GM19240 (cell line): ENCODE measurements around the gene PEX26.
"Not testable (repeated sequence)": the region's sequence is repeated elsewhere in the genome, so short reads cannot be mapped to it uniquely, and the experiment has no call there.

Experiments
- DNase-seq: peaks from one replicate; pipeline ENCODE4 v3.0.0; 2011; ENCODE audit warnings: low spot score; ENCODE audit not compliant: insufficient read length

Gene PEX26

DNA sequence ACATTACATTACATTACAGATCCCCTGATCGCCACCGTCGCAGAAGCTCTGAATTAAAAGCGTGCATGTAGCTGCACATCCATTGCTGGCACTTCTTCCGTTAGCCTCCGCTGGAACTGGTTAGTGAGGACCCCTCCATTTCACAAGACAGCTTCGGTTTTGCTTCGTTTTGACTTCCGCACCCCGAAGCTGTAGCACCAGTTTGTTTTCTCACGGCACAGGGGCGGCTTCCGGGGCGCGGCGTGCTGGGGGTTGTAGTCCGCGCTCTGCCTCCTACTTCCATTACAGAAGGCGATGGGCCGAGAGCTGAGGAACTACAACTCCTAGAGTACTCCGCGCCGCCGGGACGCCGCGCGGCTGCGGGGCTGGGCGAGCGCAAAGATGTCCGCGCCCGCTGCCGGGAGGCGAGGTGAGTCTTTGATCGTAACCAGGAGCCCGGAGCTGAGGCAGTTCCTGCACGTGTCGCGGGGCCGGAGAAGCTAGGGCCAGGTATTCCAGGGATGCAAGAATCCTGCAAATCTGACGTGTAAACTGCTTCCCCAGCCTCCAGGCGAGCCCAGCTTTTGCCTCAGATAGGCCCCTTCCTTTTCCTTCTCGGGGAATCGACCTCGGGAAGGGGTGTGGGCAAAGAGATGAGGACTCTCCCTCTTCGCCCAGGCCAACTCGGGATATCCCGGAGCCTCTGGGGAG, at the start of gene PEX26:
Gene PEX26, plus strand, starts transcription at position 352 of the 690 bp plus-strand sequence. CDS start 387 bp downstream, outside the sequence.
- peak; percentile 90 for DNase-seq

DNA sequence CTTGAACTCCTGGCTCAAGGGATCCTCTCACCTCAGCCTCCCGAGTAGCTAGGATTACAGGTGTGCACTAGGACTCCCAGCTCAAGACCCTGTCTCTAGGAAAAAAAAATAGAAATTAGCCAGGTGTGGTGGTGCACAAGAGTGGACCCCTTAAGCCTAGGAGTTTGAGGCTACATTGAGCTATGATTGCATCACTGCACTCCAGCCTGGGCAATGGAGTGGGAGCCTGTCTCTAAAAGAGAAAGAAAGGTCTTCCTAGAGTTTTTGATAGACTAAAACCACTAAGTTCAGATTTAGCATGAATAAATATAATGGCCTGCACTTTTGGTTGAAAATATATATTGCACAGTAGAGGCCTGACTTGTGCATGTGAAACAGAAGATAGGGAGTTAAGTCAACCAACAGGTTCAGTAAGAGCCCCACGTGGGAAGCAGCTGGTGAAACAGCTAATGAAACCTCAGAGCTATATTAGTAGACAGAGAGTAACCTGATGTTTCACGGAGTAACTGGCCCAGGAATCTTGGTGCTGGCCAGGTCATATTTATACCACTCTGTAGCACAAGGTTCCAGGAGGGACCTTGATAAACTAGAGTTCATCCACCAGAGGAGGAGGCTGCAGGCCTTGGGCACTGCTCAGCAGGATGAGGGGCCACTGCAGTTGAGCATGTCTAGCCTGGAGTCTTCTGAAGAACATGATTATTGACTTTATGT, 48.8 kb upstream of the PEX26 start:
- DNase-seq, result peak; percentile 34

DNA sequence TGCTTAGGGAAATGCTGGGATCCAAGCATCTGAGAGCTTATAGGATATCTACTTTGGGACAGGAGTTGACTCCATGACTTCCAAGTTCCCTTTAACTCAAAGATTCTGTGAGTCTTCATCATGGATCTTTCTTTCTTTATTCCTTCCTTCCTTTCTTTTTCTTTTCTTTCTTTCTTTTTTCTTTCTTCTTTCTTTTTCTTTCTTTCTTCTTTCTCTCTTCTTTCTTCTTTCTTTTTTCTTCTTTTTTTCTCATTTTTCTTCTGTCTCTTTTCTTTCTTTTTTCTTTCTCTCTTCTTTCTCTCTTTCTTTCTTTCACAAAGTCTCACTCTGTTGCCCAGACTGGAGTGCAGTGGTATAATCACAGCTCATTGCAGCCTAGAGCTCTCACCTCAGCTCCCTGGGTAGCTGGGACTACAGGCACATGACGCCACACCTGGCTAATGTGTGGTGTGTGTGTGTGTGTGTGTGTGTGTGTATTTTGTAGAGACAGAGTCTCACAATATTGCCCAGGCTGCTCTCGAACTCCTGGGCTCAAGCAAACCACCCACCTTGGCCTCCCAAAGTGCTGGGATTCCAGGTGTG, 48.0 kb upstream of the PEX26 start:
- DNase-seq, result no peak

DNA sequence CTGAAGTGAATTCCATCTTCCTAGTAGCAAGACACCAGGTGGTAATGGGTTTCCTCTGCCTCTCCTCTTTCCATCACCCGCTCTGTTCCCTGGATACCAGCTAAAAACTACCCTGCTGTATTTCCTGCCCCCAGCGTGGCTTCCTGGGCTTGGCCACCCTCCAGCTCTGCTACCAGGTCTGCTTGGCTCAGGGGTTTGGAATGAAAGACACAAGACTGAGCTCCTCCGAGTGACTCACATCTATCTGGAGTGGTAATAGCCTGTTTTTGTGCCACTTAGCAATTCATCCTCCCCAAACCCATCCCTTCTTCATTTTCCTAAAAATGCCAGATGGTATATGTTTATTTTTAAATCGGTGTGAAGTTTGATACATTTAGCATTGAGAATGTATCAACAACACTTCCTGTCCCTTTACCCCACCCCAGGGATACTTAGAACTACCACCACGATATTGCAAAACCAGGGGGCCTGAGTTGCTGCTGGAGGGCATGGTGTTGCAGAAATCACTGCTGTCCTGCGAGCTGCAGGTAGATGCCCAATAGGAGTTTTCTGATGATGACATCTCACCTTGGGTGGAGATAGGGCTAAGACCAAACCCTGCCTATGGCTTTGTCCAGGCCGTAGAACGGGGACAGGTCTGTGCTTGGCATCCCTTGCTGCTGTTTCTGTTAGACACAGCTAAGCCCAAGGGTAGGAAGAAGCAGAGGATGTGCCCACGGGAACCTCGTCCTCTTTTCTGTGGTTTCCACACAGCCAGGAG, 45.9 kb upstream of the PEX26 start:
- no peak for DNase-seq

DNA sequence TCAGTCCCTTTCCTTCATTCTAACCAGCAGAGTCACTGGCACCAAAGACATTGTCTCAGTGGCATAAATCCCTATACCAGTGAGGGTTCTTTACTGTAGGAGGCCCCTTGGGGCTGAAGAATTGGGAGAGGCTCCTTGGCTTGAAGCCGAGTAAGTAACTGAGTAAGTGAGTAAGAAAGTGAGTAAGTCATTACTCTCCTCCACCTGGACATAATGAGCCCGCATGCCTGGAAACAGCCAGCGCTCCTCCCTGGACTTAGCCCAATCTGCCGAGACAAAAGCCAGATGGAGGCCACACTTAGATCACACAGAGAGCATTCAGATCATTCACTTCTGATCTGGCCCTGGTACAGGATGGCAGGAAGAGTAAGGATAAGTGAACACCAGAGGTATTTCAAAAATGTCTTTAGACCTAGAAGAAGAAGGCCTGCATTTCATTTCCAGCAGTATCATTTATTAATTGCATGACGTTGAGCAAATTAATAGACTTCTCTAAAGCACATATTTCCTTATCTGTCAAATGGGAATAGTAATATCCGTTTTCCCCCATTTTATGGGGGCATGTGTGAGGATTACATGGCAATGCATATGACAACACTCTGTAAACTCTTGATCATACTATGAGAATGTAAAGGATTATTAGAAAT, 45.2 kb upstream of the PEX26 start:
- no peak for DNase-seq

DNA sequence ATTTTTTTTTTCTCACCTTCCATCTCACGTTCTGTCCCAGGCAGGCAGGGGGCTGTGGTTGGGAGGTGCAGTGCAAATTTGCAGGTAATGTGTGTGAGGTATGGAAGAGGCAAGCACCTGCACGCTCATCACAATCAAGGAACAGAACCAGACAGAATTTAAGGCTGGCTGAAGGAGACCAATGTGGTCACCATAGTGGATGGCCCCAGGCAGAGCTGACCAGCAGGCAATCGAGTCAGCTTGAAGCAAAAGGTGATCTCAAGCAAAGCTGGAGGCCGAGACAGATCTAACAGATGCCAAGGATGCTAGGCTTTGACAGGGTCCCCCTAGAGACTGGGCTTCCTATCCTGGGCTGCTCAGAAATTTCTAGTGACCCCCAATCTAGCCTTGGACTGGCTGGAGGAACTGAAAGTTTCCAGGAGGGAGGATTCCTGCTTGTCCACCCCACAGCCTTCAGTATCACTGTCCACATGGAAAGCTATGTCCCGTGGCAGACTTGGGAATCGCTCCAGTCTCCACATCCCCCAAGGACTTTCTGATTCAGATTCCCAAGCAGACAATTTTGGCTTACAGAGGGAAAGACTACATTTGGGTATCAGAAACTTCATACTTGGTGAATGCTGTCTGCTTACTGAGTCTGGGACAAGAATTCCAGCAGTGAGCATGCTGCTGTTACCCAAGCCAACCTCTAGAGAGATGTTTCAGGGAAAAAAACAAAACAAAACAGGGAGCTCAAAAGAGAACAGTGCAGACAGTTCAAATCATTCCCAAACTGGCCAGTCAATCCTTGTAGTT, 44.4 kb upstream of the PEX26 start:
- DNase-seq, result no peak

DNA sequence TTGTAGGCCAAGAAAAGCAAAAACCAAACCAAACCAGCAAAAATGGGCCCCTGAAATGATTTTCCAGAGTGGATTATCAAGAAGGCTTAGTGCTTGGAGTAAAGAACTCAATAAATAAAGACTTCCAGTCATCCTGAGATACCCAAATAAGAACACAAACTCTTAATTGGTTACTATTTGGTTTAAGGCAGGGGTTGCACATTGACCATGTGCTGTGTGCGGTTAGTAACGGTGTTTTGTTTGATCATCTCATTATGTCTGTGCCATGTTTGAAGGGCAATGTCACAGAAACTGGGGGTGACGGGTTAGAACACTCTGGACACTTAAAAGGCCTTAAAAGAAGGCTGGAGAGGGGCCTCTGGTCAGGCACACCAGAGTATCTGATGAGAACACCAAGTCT, 43.7 kb upstream of the PEX26 start:
- no peak for DNase-seq

DNA sequence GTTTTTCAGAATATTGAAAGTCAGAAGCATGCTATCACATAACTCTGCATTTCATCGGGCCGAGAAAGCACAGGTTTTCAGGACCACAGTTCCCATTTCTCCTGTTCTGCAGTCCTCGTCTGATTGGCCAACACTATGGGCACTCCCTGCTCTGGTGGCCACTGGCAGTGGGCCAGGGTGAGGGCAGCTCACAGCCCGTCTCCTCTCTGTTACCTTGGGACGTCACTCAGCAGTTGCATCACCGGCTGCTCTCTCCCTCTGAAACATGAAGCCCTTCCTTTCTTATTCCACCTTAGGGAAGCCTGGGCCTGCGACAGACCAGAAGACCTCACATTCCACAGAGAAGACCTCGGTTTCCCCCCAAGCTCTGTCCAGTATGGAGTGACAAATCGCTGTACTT, 42.0 kb upstream of the PEX26 start:
- DNase-seq, result no peak

DNA sequence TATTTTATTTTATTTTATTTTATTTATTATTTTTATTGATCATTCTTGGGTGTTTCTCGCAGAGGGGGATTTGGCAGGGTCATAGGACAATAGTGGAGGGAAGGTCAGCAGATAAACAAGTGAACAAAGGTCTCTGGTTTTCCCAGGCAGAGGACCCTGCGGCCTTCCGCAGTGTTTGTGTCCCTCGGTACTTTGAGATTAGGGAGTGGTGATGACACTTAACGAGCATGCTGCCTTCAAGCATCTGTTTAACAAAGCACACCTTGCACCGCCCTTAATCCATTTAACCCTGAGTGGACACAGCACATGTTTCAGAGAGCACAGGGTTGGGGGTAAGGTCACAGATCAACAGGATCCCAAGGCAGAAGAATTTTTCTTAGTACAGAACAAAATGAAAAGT, 36.9 kb upstream of the PEX26 start:
- DNase-seq, result not testable (repeated sequence)

DNA sequence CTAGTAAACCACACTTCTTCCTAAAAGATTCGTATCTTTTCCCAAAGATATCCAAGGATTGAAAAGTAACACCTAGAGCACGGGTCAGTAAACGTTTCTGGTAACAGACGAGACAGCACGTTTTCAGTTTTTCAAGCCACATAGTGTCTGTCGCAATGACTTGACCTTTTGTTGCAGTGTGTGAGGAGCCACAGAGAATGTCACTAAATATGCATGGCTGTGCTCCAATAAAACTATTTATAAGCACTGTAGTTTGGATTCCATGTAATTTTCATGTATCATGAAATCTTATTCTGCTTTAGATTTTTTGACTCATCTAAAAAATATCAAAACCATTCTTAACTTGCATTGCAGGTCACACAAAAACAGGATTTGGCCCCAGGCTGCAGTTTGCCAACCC, 35.1 kb upstream of the PEX26 start:
- DNase-seq, result no peak

DNA sequence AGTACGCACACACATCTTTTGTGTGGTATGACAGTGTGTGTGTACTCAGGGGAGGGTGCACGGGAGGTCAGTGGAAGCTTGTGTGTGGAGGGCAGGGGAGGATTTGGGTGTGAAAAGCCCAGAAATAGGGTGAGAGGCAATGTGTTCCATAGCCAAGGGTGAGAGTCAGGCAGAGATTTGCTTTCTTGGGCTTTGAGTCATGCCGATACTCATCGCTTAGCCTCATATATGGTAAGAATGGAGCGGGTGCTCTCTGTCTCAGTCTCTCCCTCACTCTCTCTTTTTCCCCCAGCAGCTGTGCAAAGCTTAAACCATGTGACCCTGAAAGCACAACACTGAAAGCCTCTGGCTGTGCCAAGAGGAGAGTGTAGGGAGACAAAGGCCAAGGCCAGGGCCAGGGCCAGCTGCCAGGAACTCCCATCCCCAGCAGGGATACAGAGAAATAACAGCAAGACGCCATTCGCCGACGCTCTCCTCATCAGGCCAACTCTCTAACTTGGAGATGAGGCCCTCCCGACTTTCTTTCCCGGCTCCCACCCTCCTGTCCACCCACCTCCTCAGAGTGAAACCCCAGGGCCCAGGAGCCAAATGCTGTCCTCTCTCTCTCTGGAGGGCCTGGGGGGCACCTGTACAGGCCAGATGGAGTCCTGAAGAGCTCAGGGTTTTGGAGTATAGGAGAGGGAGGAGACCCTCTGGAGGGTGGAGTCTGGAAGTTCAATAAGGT, 33.1 kb upstream of the PEX26 start:
- DNase-seq, result no peak

DNA sequence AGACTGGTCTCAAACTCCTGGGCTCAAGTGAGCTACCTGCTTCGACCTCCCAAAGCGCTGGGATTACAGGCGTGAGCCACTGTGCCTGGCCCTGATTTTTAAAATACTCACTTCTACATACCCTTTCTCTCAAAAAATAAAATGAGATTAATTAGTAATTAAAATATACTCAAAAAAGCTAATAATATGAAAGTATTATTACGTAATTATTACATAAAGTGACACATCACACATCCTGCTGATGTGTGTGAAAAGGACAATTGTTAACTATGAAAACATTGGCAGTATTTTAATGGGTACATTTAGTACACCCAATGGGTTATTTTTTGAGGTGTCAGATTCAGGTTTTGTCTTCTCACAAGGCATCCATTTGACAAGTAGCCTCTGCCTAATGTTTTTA, 32.0 kb upstream of the PEX26 start:
- no peak for DNase-seq

DNA sequence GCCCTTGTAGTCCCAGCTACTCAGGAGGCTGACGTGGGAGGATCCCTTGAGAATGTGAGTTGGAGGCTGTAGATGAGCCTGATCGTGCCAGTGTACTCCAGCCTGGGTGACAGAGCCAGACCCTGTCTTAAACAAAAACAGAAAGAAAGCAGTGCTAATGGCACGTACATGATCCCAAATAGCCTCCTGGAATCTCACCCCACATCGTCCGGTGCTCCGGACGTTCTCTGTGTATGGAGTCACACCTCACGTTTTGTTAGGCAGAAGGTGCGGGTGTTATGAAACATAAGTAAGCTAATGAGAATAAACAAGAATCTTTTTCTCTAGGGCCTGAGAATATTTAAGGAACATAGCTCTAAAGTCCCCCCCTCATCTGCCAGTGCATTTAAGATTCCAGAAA, 29.7 kb upstream of the PEX26 start:
- DNase-seq, result no peak

DNA sequence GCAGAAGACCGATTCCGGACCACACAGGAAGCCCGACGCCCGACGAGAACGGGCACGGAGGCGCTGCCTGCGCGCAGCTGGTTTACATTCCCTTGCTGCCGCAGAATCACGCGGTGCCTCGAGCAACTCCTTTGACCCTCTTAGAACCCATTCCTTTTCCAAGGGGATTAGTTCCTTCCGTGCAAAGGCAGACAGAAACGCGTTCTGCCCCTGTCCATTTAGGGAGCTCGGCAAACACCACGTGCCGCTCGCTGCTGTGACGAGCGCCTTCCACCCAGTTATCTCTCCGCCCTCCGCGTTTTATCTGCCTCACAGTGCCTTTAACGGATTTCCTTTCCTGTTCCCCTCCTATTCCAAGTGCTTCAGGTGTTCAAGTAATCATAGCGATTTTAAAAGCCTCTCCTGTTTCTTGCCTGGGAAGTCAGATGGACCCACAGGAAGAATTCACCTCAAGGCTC, 29.3 kb upstream of the PEX26 start:
- DNase-seq, result no peak

DNA sequence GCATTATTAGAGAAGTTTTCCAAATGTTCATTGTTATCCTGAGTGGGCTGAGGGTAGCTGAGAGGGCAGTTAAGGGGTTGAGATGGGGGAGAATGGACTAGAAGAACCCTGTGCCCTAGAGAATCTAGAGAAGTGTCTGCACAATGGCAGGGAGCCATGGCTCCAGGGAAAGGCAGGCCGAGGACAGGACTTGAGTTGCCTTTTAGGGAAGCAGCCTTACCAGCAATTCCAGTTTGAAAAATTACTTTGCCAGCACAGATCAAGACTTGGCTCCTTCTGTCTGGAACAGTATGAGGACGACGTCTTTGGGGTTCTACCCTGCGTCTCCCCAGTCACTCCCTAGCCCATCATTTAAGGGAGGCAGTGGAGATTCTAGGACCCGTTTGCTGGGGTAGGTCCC, 27.7 kb upstream of the PEX26 start:
- DNase-seq, result no peak

DNA sequence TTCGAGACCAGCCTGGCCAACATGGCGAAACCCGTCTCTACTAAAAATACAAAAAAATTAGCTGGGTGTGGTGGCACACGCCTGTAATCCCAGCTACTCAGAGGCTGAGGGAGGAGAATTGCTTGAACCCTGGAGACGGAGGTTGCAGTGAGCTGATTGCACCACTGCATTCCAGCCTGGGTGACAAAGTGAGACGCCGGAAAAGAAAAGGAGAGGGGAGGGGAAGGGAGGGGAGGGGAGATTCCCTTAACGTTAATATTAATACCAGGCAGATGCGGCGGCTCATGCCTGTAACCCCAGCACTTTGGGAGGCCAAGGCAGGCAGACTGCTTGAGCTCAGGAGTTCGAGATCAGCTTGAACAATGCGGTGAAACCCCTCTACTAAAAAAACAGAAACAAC, 26.7 kb upstream of the PEX26 start:
- DNase-seq, result not testable (repeated sequence)

DNA sequence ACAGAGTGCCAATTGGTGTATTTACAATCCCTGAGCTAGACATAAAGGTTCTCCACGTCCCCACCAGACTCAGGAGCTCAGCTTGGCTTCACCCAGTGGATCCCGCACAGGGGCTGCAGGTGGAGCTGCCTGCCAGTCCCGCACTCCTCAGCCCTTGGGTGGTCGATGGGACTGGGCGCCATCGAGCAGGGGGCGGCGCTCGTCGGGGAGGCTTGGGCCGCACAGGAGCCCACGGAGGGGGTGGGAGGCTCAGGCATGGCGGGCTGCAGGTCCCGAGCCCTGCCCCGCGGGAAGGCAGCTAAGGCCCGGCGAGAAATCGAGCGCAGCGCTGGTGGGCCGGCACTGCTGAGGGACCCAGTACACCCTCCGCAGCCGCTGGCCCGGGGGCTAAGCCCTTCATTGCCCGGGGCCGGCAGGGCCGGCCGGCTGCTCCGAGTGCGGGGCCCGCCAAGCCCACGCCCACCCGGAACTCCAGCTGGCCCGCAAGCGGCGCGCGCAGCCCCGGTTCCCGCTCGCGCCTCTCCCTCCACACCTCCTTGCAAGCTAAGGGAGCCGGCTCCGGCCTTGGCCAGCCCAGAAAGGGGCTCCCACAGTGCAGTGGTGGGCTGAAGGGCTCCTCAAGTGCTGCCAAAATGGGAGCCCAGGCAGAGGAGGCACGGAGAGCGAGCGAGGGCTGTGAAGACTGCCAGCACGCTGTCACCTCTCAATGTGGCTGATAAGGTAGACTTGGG, 24.4 kb upstream of the PEX26 start:
- DNase-seq, result not testable (repeated sequence)

DNA sequence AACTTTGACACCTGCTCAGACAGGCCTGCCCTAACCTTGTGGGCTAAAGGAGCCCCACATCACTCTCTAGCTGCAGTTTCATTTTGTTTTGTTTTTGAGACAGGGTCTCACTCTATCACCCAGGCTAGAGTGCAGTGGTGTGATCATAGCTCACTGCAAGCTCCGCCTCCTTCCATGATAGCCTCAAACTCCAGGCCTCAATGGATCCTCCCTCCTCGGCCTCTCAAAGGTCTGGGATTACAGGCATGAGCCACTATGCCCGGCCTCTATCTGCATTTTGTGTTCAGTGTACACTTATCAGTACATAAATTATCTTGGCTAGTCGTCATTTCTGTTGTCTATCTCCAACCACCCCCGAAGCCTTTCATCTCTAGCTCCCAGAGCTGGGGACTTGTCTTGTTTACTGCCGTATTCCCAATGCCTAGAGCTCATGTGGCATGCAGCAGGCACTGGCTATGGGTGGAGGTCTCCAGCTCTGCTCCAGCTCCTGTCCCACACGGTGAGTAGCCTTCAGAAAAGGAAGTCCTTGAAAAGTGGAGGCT, 22.1 kb upstream of the PEX26 start:
- DNase-seq, result no peak

DNA sequence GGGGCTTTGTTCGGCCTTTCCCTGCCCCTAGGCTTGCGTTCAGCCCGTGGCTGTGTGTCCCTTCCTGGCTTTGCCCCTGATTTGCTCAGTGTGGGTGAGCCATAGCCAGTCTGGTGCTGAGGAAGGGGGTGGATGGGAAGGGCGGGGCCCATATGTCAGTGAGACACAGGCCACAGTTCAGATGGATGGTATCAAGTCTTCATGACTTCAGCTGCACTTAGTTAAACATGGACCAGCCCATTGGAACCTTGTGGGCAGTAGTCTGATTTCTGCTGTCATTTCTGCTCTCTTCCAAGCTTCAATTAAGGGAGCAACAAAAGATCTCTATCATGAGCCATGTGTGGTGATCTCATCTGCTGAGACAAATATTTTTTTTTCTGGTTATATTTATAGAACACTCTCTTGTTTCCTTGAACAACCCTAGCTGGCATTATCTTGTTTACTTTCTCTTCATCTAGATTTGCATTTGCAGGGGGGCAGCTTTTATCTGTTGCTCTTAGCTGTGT, 21.6 kb upstream of the PEX26 start:
- DNase-seq, result no peak
